Activated T-helper 9 cell treated with anti-CD3 and anti-CD28 coated beads, Interleukin-2, amount 50 U/mL, for 16 hours (primary cell): ENCODE data around the gene TACC2.
"Not testable (repeated sequence)": the region's sequence is repeated elsewhere in the genome, so short reads cannot be mapped to it uniquely, and the experiment has no call there.

Source experiments
- DNase-seq: peaks from one replicate; pipeline ENCODE4 v3.0.0-alpha.2; 2020; ENCODE audit warnings: low read depth

The TACC2 gene

GRCh38 chr10:122062831-122063674, 74.1 kb downstream of the TACC2 start:
- no peak for DNase-seq

- DNase-seq, result not testable (repeated sequence)
Observed at GRCh38 chr10:122066337-122066939, 77.5 kb downstream of the TACC2 start.

- no peak for DNase-seq
Observed at GRCh38 chr10:122068844-122069243, 79.9 kb downstream of the TACC2 start.

GRCh38 chr10:122072491-122072890, 83.5 kb downstream of the TACC2 start:
- DNase-seq, result no peak

- no peak for DNase-seq
Observed at GRCh38 chr10:122073508-122073907, 84.5 kb downstream of the TACC2 start.

GRCh38 chr10:122075171-122075570, 86.2 kb downstream of the TACC2 start:
- DNase-seq, result no peak

- DNase-seq, result not testable (repeated sequence)
Observed at GRCh38 chr10:122075876-122076275, 86.9 kb downstream of the TACC2 start.

- no peak for DNase-seq
Observed at GRCh38 chr10:122077311-122077875, 88.4 kb downstream of the TACC2 start.

GRCh38 chr10:122078326-122078725, 89.4 kb downstream of the TACC2 start:
- DNase-seq, result no peak

- no peak for DNase-seq
Observed at GRCh38 chr10:122078965-122079795, 90.2 kb downstream of the TACC2 start.

- no peak for DNase-seq
Observed at GRCh38 chr10:122082616-122083477, 93.9 kb downstream of the TACC2 start.

GRCh38 chr10:122083478-122084025, 94.6 kb downstream of the TACC2 start:
- DNase-seq, result no peak

- DNase-seq, result no peak
Observed at GRCh38 chr10:122084286-122085041, 95.5 kb downstream of the TACC2 start.

GRCh38 chr10:122085423-122085911, 96.5 kb downstream of the TACC2 start:
- DNase-seq, result no peak

GRCh38 chr10:122086416-122087240, 97.7 kb downstream of the TACC2 start:
- no peak for DNase-seq

- no peak for DNase-seq
Observed at GRCh38 chr10:122087436-122087835, 98.5 kb downstream of the TACC2 start.

- no peak for DNase-seq
Observed at GRCh38 chr10:122089311-122090017, 100.5 kb downstream of the TACC2 start.

- DNase-seq, result no peak
Observed at GRCh38 chr10:122091722-122092121, 102.8 kb downstream of the TACC2 start.

GRCh38 chr10:122093076-122093475, 104.1 kb downstream of the TACC2 start:
- no peak for DNase-seq
